ENCODE measurements around the gene COPS8. TPM values are rescaled to one million over a fixed set of nuclear protein-coding genes. Genes with fewer than 3 reads are reported as not detected.

COPS8 gene
- total RNA-seq, 1 donor from 2014 or later = 76.1 TPM

DNA sequence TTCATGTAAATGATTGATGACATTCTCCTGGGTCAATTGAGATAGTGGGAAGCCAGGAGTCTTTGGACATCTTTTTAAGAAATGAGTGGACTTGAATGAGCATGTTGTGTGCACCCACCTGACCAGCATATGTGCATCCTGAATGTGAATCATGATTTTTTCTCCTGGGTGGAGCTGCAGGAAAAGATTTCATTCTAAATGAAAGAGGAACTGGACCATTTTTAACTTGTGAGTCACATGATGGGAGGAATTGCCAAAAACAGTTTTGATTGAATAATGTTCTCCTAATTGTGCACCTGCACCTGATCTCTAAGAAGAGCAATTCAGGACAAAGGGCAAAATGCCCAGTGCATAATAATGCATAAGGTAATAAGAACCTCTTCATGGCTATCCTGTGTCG is 32.3 kb downstream of the COPS8 start:
- Histone ChIP-seq H3K4me1 (ENCODE audit: insufficient read depth, low read length) (no peaks in the 10 kb centered on the region), H3K9me3 (ENCODE audit: insufficient read depth, low read depth, low read length) (no peaks in the 10 kb centered on the region), H3K36me3 (ENCODE audit: insufficient read depth, low read length) (no peaks in the 10 kb centered on the region), H3K9ac (ENCODE audit: low read length) (no peak overlapping the region), H3K27me3 (ENCODE audit: insufficient read depth, low read length) (no peaks in the 10 kb centered on the region), H3K27ac (ENCODE audit: low read depth, low read length) (no peak overlapping the region), H3K4me3 (ENCODE audit: insufficient read depth, low read depth, low read length) (no peak overlapping the region), H3K4me2 (ENCODE audit: low read length) (no peak overlapping the region), H4K20me1 (ENCODE audit: insufficient read depth, low read length) (no peaks in the 10 kb centered on the region), H3K79me2 (ENCODE audit: insufficient read depth, low read length) (no peaks in the 10 kb centered on the region), H2AFZ (ENCODE audit: low read depth, low read length) (no peak overlapping the region)
- H3K9me3 Mint-ChIP-seq (ENCODE audit: unreplicated experiment) = peaks cover 4% of the 10 kb centered on the region
- no peak overlapping the region for H3K27ac Mint-ChIP-seq (ENCODE audit: unreplicated experiment)
- no peak overlapping the region for H3K4me3 Mint-ChIP-seq (ENCODE audit: unreplicated experiment)
- H3K36me3 Mint-ChIP-seq (ENCODE audit: low read depth, unreplicated experiment) = peaks cover 2% of the 10 kb centered on the region
- peak; percentile 47 for DNase-seq (ENCODE audit: low read depth)
- no peak for TF ChIP-seq EZH2 (IDR thresholded peaks at IDR 0.05; ENCODE audit: insufficient read depth, low read length)
- TF ChIP-seq, protein P1, sequence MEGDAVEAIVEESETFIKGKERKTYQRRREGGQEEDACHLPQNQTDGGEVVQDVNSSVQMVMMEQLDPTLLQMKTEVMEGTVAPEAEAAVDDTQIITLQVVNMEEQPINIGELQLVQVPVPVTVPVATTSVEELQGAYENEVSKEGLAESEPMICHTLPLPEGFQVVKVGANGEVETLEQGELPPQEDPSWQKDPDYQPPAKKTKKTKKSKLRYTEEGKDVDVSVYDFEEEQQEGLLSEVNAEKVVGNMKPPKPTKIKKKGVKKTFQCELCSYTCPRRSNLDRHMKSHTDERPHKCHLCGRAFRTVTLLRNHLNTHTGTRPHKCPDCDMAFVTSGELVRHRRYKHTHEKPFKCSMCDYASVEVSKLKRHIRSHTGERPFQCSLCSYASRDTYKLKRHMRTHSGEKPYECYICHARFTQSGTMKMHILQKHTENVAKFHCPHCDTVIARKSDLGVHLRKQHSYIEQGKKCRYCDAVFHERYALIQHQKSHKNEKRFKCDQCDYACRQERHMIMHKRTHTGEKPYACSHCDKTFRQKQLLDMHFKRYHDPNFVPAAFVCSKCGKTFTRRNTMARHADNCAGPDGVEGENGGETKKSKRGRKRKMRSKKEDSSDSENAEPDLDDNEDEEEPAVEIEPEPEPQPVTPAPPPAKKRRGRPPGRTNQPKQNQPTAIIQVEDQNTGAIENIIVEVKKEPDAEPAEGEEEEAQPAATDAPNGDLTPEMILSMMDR (IDR thresholded peaks at IDR 0.05; ENCODE audit: insufficient read depth, low read depth, low read length) = no peak
- peaks cover 4% of the 10 kb centered on the region for H3K4me1 Mint-ChIP-seq (ENCODE audit: low read depth, unreplicated experiment)
- H3K27me3 Mint-ChIP-seq (ENCODE audit: low read depth, unreplicated experiment) = peaks cover 2% of the 10 kb centered on the region
- FAIRE-seq = peak; percentile 52

DNA sequence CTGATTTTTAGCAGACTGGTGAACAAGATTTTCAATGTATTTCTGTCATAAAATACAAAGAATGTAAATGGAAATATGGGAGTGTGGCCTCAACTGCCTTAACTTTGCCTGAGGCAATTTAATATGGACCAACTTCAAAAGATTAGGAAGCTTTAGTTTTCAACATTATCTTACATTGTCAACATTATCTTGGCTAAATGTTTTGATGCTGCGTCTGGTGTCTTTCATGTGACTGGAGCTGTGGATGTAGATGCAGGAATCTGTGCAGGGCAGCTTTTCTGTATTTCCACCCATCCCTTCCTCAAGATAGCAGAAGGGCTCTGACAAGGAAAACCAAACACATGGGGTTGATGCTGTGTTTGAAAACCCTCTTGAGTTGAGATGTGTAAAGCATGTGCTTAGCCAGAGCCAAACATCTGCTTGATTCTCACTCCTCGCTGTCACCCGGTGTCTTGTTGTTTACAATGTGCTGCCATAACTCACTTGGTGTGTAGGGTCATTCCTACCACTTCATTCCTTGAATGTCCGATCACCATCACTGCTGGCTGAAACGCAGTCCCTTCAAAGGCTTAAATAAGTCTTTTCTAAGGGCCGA is 33.0 kb downstream of the COPS8 start:
- no peak overlapping the region for H2AFZ ChIP-seq (ENCODE audit: low read depth, low read length)
- no peak overlapping the region for H3K4me3 Mint-ChIP-seq (ENCODE audit: unreplicated experiment)

DNA sequence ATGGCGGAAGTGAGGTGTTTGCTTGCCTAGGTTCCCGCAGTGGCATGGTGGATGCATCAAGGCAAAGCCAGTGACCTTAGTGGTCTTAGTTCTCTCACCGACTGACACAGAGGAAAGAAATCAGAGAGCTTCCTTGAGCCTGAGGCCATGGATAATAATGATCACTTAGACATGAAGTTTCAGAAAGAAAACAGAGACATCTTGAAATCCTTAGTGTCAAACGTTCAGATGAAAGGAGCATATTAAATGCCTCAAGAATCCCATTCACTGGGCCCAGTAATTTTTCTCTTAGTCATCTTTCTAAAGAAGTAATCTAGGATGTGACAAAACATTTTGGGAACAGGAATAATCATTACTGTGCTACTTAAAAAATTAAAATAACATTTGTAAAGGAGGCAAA is 35.2 kb downstream of the COPS8 start:
- no peaks in the 10 kb centered on the region for H4K20me1 ChIP-seq (ENCODE audit: insufficient read depth, low read length)
- peaks cover 3% of the 10 kb centered on the region for H3K36me3 Mint-ChIP-seq (ENCODE audit: low read depth, unreplicated experiment)
- no peak overlapping the region for H3K4me3 Mint-ChIP-seq (ENCODE audit: unreplicated experiment)
- peaks cover 4% of the 10 kb centered on the region for H3K4me1 Mint-ChIP-seq (ENCODE audit: low read depth, unreplicated experiment)
- no peak overlapping the region for H3K9ac ChIP-seq (ENCODE audit: low read length)
- H3K36me3 ChIP-seq (ENCODE audit: insufficient read depth, low read length) = no peaks in the 10 kb centered on the region
- no peak for DNase-seq (ENCODE audit: low read depth)
- H3K4me2 ChIP-seq (ENCODE audit: low read length) = no peak overlapping the region
- H3K27me3 ChIP-seq (ENCODE audit: insufficient read depth, low read length) = no peaks in the 10 kb centered on the region
- no peak for FAIRE-seq
- H3K27ac Mint-ChIP-seq (ENCODE audit: unreplicated experiment) = no peak overlapping the region
- H3K9me3 Mint-ChIP-seq (ENCODE audit: unreplicated experiment) = peaks cover under 1% of the 10 kb centered on the region
- no peaks in the 10 kb centered on the region for H3K79me2 ChIP-seq (ENCODE audit: insufficient read depth, low read length)
- TF ChIP-seq EZH2 (IDR thresholded peaks at IDR 0.05; ENCODE audit: insufficient read depth, low read length) = no peak
- TF ChIP-seq, protein P1 (IDR thresholded peaks at IDR 0.05; ENCODE audit: insufficient read depth, low read depth, low read length) = no peak
- H3K9me3 ChIP-seq (ENCODE audit: insufficient read depth, low read depth, low read length) = no peaks in the 10 kb centered on the region
- no peak overlapping the region for H3K27ac ChIP-seq (ENCODE audit: low read depth, low read length)
- H3K4me1 ChIP-seq (ENCODE audit: insufficient read depth, low read length) = no peaks in the 10 kb centered on the region
- H2AFZ ChIP-seq (ENCODE audit: low read depth, low read length) = no peak overlapping the region
- no peak overlapping the region for H3K4me3 ChIP-seq (ENCODE audit: insufficient read depth, low read depth, low read length)
- peaks cover 2% of the 10 kb centered on the region for H3K27me3 Mint-ChIP-seq (ENCODE audit: low read depth, unreplicated experiment)

More for the DNA sequence above, 33.0 kb downstream of the COPS8 start:
- H3K27ac ChIP-seq (ENCODE audit: low read depth, low read length) = no peak overlapping the region
- TF ChIP-seq, protein P1 (IDR thresholded peaks at IDR 0.05; ENCODE audit: insufficient read depth, low read depth, low read length) = no peak
- TF ChIP-seq EZH2 (IDR thresholded peaks at IDR 0.05; ENCODE audit: insufficient read depth, low read length) = no peak
- FAIRE-seq = no peak
- no peak overlapping the region for H3K9ac ChIP-seq (ENCODE audit: low read length)
- H3K79me2 ChIP-seq (ENCODE audit: insufficient read depth, low read length) = no peaks in the 10 kb centered on the region
- no peaks in the 10 kb centered on the region for H4K20me1 ChIP-seq (ENCODE audit: insufficient read depth, low read length)
- Mint-ChIP-seq H3K27ac (ENCODE audit: unreplicated experiment) (no peak overlapping the region), H3K4me1 (ENCODE audit: low read depth, unreplicated experiment) (peaks cover 2% of the 10 kb centered on the region), H3K36me3 (ENCODE audit: low read depth, unreplicated experiment) (peaks cover 4% of the 10 kb centered on the region), H3K9me3 (ENCODE audit: unreplicated experiment) (peaks cover 4% of the 10 kb centered on the region), H3K27me3 (ENCODE audit: low read depth, unreplicated experiment) (peaks cover 2% of the 10 kb centered on the region)
- no peak for DNase-seq (ENCODE audit: low read depth)
- no peak overlapping the region for H3K4me2 ChIP-seq (ENCODE audit: low read length)
- no peaks in the 10 kb centered on the region for H3K36me3 ChIP-seq (ENCODE audit: insufficient read depth, low read length)
- no peaks in the 10 kb centered on the region for H3K27me3 ChIP-seq (ENCODE audit: insufficient read depth, low read length)
- no peaks in the 10 kb centered on the region for H3K9me3 ChIP-seq (ENCODE audit: insufficient read depth, low read depth, low read length)
- H3K4me1 ChIP-seq (ENCODE audit: insufficient read depth, low read length) = no peaks in the 10 kb centered on the region
- no peak overlapping the region for H3K4me3 ChIP-seq (ENCODE audit: insufficient read depth, low read depth, low read length)
